Measurements from ENCODE around the gene KRT86.
"Not testable (repeated sequence)": the region's sequence is repeated elsewhere in the genome, so short reads cannot be mapped to it uniquely, and the experiment has no call there.

The KRT86 gene

DNA sequence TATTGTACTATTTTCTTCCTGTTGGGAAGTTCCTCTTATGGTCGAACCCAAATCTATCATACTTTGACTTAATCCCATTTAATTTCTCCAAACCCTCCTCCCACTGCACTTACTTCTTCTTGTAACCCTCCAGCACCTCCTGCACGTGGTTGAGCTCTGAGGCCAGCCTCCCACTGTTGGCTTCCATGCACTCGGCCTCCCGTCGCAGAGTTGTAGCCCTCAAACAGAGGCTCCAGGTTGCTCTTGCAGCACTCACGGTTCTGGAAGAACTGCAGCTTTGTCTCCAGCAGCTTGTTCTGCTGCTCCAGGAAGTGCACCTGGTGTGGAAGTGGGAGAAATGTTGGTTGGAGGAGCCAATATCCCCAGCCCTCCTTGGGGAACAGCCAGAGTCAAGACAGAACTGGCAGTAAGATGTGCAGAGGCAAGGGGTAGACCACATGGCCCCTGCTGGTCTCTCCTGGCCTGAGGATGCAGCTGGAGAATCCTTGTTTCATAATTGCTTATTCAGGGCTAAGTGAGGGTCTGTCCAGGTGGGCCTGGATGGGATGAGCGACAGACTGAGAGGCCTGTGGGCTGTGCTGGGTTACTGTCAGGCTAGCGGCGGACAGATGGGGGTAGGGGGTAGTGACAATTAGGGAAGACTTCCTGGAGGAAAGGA, 18.4 kb upstream of the KRT86 start:
- H3K4me1 ChIP-seq (ENCODE audit: low read length), result no peaks in the 10 kb centered on the region
- DNase-seq, result no peak
- no peaks in the 10 kb centered on the region for H3K79me2 ChIP-seq (ENCODE audit: low read length)
- H3K9me3 ChIP-seq (replicated peaks; ENCODE audit: insufficient read depth, low read length), result no peaks in the 10 kb centered on the region
- no peak for TF ChIP-seq EZH2phosphoT487 (IDR thresholded peaks at IDR 0.05; ENCODE audit: low read length)
- no peak for TF ChIP-seq EZH2 (optimal IDR thresholded peaks at IDR 0.05; ENCODE audit: low read depth, low read length)
- TF ChIP-seq CTCF (IDR thresholded peaks at IDR 0.05; ENCODE audit: low read length), result no peak
- no peaks in the 10 kb centered on the region for H3K36me3 ChIP-seq (replicated peaks; ENCODE audit: insufficient read depth, low read length)
- no peak overlapping the region for H3K27ac ChIP-seq (ENCODE audit: low read length)
- H3K9ac ChIP-seq (ENCODE audit: low read length), result no peak overlapping the region
- H2AFZ ChIP-seq (ENCODE audit: low read length), result no peak overlapping the region
- no peak overlapping the region for H3K4me3 ChIP-seq (ENCODE audit: low read length)
- H3K9me2 ChIP-seq (replicated peaks; ENCODE audit: insufficient read depth, low read length), result no peaks in the 10 kb centered on the region
- H3K27me3 ChIP-seq (replicated peaks; ENCODE audit: insufficient read depth, low read length), result peaks cover 40% of the 10 kb centered on the region
- no peaks in the 10 kb centered on the region for H3F3A ChIP-seq (ENCODE audit: insufficient read depth, low read length)
- no peak overlapping the region for H3K4me2 ChIP-seq (ENCODE audit: low read depth, low read length)
- no peaks in the 10 kb centered on the region for H4K20me1 ChIP-seq (ENCODE audit: insufficient read depth, low read length)

- Histone ChIP-seq H3K27me3 (replicated peaks; ENCODE audit: insufficient read depth, low read length) (peaks cover 37% of the 10 kb centered on the region), H3F3A (ENCODE audit: insufficient read depth, low read length) (no peaks in the 10 kb centered on the region), H3K4me2 (ENCODE audit: low read depth, low read length) (no peak overlapping the region), H3K9me3 (replicated peaks; ENCODE audit: insufficient read depth, low read length) (no peaks in the 10 kb centered on the region), H3K4me1 (ENCODE audit: low read length) (no peaks in the 10 kb centered on the region), H3K9ac (ENCODE audit: low read length) (no peak overlapping the region), H3K9me2 (replicated peaks; ENCODE audit: insufficient read depth, low read length) (no peaks in the 10 kb centered on the region), H3K4me3 (ENCODE audit: low read length) (no peak overlapping the region), H4K20me1 (ENCODE audit: insufficient read depth, low read length) (no peaks in the 10 kb centered on the region), H2AFZ (ENCODE audit: low read length) (no peak overlapping the region), H3K79me2 (ENCODE audit: low read length) (no peaks in the 10 kb centered on the region), H3K36me3 (replicated peaks; ENCODE audit: insufficient read depth, low read length) (no peaks in the 10 kb centered on the region), H3K27ac (ENCODE audit: low read length) (no peak overlapping the region)
- DNase-seq, result no peak
- no peak for TF ChIP-seq CTCF (IDR thresholded peaks at IDR 0.05; ENCODE audit: low read length)
- TF ChIP-seq EZH2 (optimal IDR thresholded peaks at IDR 0.05; ENCODE audit: low read depth, low read length), result no peak
- TF ChIP-seq EZH2phosphoT487 (IDR thresholded peaks at IDR 0.05; ENCODE audit: low read length), result no peak
Measured at GRCh38 chr12:52256584-52256935, 17.9 kb upstream of the KRT86 start.

DNA sequence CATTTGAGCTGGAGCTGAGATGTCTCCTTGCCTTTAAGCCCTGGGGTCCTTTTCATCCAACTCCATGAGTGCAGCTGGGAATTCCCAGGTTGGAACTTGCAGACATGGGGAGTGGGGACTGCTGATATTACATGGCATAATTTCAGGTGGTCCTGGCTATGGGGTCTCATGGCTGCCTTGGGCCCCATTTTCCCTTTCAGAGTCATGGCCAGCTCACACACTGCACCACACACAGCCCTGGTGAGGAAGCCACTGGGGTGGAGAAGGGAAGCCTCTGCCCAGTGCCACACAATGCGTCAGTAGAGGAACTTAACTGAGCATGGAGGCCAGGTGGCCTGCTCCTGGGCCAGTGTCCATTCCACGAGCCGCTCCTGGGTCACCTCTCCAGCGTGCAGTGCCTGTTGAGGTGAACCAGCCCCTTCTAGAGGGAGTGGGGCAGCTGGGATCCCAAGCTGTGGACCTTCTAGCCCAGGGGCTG, 17.3 kb upstream of the KRT86 start:
- H3K9ac ChIP-seq (ENCODE audit: low read length), result no peak overlapping the region
- H3K9me2 ChIP-seq (replicated peaks; ENCODE audit: insufficient read depth, low read length), result no peaks in the 10 kb centered on the region
- TF ChIP-seq CTCF (IDR thresholded peaks at IDR 0.05; ENCODE audit: low read length) (no peak), EZH2phosphoT487 (IDR thresholded peaks at IDR 0.05; ENCODE audit: low read length) (no peak), EZH2 (optimal IDR thresholded peaks at IDR 0.05; ENCODE audit: low read depth, low read length) (no peak)

DNA sequence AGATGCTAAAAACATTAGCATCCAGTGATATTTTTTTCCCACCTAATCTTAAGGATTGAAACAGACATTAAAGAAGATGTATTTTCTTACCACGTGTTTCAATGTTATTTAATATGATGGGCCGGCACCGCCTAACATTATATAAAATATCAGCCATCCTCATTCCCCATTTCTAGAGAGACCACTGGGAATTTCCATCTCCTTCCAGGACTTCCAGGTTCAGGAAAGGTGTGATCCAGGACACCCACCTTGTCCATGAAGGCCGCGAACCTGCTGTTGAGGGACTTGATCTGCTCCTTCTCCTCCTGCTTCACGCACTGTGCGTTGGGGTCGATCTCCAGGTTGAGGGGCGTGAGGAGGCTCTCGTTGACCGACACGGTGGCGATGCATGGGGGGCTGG, 16.5 kb upstream of the KRT86 start:
- H3K4me2 ChIP-seq (ENCODE audit: low read depth, low read length); H3K36me3 ChIP-seq (replicated peaks; ENCODE audit: insufficient read depth, low read length); H3K9me3 ChIP-seq (replicated peaks; ENCODE audit: insufficient read depth, low read length); H3K79me2 ChIP-seq (ENCODE audit: low read length); H3K9me2 ChIP-seq (replicated peaks; ENCODE audit: insufficient read depth, low read length); H3K27ac ChIP-seq (ENCODE audit: low read length); H3K4me3 ChIP-seq (ENCODE audit: low read length); H3F3A ChIP-seq (ENCODE audit: insufficient read depth, low read length); DNase-seq; H2AFZ ChIP-seq (ENCODE audit: low read length); H4K20me1 ChIP-seq (ENCODE audit: insufficient read depth, low read length); H3K4me1 ChIP-seq (ENCODE audit: low read length); H3K9ac ChIP-seq (ENCODE audit: low read length): not testable (repeated sequence)
- H3K27me3 ChIP-seq (replicated peaks; ENCODE audit: insufficient read depth, low read length), result peaks cover 41% of the 10 kb centered on the region

More for the DNA sequence above, 17.3 kb upstream of the KRT86 start:
- H3K79me2 ChIP-seq (ENCODE audit: low read length), result no peaks in the 10 kb centered on the region
- no peak for DNase-seq
- no peaks in the 10 kb centered on the region for H4K20me1 ChIP-seq (ENCODE audit: insufficient read depth, low read length)
- no peaks in the 10 kb centered on the region for H3K36me3 ChIP-seq (replicated peaks; ENCODE audit: insufficient read depth, low read length)
- H3K27me3 ChIP-seq (replicated peaks; ENCODE audit: insufficient read depth, low read length), result peaks cover 35% of the 10 kb centered on the region
- no peak overlapping the region for H3K27ac ChIP-seq (ENCODE audit: low read length)
- H3K9me3 ChIP-seq (replicated peaks; ENCODE audit: insufficient read depth, low read length), result no peaks in the 10 kb centered on the region
- no peak overlapping the region for H3K4me2 ChIP-seq (ENCODE audit: low read depth, low read length)
- no peak overlapping the region for H3K4me3 ChIP-seq (ENCODE audit: low read length)
- H3K4me1 ChIP-seq (ENCODE audit: low read length), result no peaks in the 10 kb centered on the region
- H3F3A ChIP-seq (ENCODE audit: insufficient read depth, low read length), result no peaks in the 10 kb centered on the region
- no peak overlapping the region for H2AFZ ChIP-seq (ENCODE audit: low read length)

All from MM.1S (cell line).